22Rv1 (cell line): Measurements from ENCODE around the gene ADGRL3.

Experiments used
- CTCF ChIP-seq: fragments of 450-650 bp; IDR thresholded peaks from 2 replicates; pipeline ENCODE4 v1.5.1; 2017; ENCODE audit warnings: mild to moderate bottlenecking
- ZFX ChIP-seq: fragments of 450-650 bp; IDR thresholded peaks from 2 replicates; pipeline ENCODE4 v1.6.1; 2017; ENCODE audit warnings: antibody characterized with exemption, borderline replicate concordance

DNA sequence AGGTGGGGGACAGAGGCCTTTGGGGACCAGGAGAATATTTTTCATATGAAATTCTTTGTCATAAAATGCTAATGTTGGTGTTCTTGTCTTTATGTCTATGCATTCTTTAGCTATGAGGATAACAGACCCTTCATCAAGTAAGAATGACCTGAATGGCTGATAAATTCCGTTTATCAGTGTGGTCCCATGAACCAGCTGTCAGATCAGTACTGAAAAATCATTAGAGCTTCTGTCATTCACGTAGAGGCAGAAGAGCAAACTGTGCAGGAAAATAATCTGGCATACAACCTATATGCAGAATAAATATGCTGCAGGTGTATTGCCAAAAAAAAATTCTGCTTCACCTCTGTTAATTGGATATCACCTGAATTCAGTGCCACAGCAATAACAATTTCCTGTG, 828.6 kb downstream of the ADGRL3 start:
- no peak for TF ChIP-seq CTCF
- no peak for TF ChIP-seq ZFX
